Fibroblast of villous mesenchyme (primary cell): ENCODE results near the gene PCNX2. TPM values are rescaled to one million over a fixed set of nuclear protein-coding genes. Genes with fewer than 3 reads are reported as not detected.
"Not testable (repeated sequence)": the region's sequence is repeated elsewhere in the genome, so short reads cannot be mapped to it uniquely, and the experiment has no call there.

Experiments used
- DNase-seq: peaks from one replicate; pipeline ENCODE4 v3.0.0-alpha.2; 2010; ENCODE audit warnings: low read depth
- H3K4me3 ChIP-seq: 2 replicates; pipeline ENCODE4 v1.5.1; 2011; ENCODE audit warnings: low read depth, mild to moderate bottlenecking, low read length
- CTCF ChIP-seq: IDR thresholded peaks from 2 replicates; pipeline ENCODE4 v1.5.1; 2012; ENCODE audit warnings: low read depth, mild to moderate bottlenecking, low read length; ENCODE audit not compliant: insufficient read depth
- total RNA-seq: library from RNA; depleted of rRNA; stranded (reverse); fragments of >200 nt; gene quantifications from 2 replicates; pipeline ENCODE4 v1.2.3, GENCODE V29; 2012

PCNX2 gene
- total RNA-seq, 1 donor, result 38.4 TPM

- no peak overlapping the region for H3K4me3 ChIP-seq
- DNase-seq, result peak; percentile 51
- TF ChIP-seq CTCF, result no peak
Observed at GRCh38 chr1:233081735-233082134, 213.8 kb downstream of the PCNX2 start.

- DNase-seq, H3K4me3 ChIP-seq: not testable (repeated sequence)
Observed at GRCh38 chr1:233080827-233081226, 214.7 kb downstream of the PCNX2 start.

GRCh38 chr1:233080286-233080685 lies 215.2 kb downstream of the PCNX2 start:
- H3K4me3 ChIP-seq, result no peak overlapping the region
- no peak for DNase-seq
- TF ChIP-seq CTCF, result no peak

GRCh38 chr1:233079574-233079973 lies 216.0 kb downstream of the PCNX2 start:
- DNase-seq, result no peak

GRCh38 chr1:233078396-233078795 lies 217.1 kb downstream of the PCNX2 start:
- DNase-seq, result peak; percentile 7
- TF ChIP-seq CTCF, result no peak
- H3K4me3 ChIP-seq, result no peak overlapping the region

More at GRCh38 chr1:233079574-233079973, 216.0 kb downstream of the PCNX2 start:
- no peak overlapping the region for H3K4me3 ChIP-seq
- no peak for TF ChIP-seq CTCF

GRCh38 chr1:233075915-233076295 lies 219.6 kb downstream of the PCNX2 start:
- TF ChIP-seq CTCF, result no peak
- no peak overlapping the region for H3K4me3 ChIP-seq

GRCh38 chr1:233066087-233066486 lies 229.4 kb downstream of the PCNX2 start:
- no peak for DNase-seq
- no peak overlapping the region for H3K4me3 ChIP-seq

More at GRCh38 chr1:233075915-233076295, 219.6 kb downstream of the PCNX2 start:
- peak; percentile 28 for DNase-seq

More at GRCh38 chr1:233066087-233066486, 229.4 kb downstream of the PCNX2 start:
- TF ChIP-seq CTCF, result no peak
